SU-DHL-6 (cell line): ENCODE results near the gene SRPRB.

Experiments
- H2AFZ ChIP-seq: fragments of 200-600 bp; sonication (generic); 2 replicates; pipeline ENCODE4 v1.6.1; 2014; ENCODE audit warnings: low read depth, mild to moderate bottlenecking, moderate library complexity, mixed read lengths, antibody characterized with exemption, low read length; ENCODE audit not compliant: severe bottlenecking
- H3F3A ChIP-seq: fragments of 200-600 bp; shearing (Covaris generic); 2 replicates; pipeline ENCODE4 v1.6.0; 2016; ENCODE audit warnings: antibody characterized with exemption, mild to moderate bottlenecking; ENCODE audit not compliant: insufficient read depth
- H3K27ac ChIP-seq: fragments of 200-600 bp; sonication (generic); 2 replicates; pipeline ENCODE4 v1.5.1; 2016; ENCODE audit warnings: low read depth, mild to moderate bottlenecking, low read length, moderate library complexity, mixed read lengths
- H3K27me3 ChIP-seq: fragments of 200-600 bp; sonication (generic), shearing (Covaris generic); 2 replicates; pipeline ENCODE4 v1.6.0; 2014; ENCODE audit warnings: mild to moderate bottlenecking, low read length
- H3K36me3 ChIP-seq: fragments of 200-600 bp; sonication (generic); 2 replicates; pipeline ENCODE4 v1.6.1; 2014; ENCODE audit warnings: mild to moderate bottlenecking, low read length, mixed read lengths
- H3K4me2 ChIP-seq: fragments of 300-600, 200-600 bp; shearing (Covaris generic), sonication (generic); 2 replicates; pipeline ENCODE4 v1.6.0; 2014; ENCODE audit warnings: low read length, low read depth, mild to moderate bottlenecking; ENCODE audit not compliant: poor library complexity, severe bottlenecking
- H3K4me3 ChIP-seq: fragments of 200-600 bp; sonication (generic); 2 replicates; pipeline ENCODE4 v1.5.1; 2014; ENCODE audit warnings: antibody characterized with exemption, low read length, mild to moderate bottlenecking, mixed read lengths; ENCODE audit not compliant: insufficient read depth, poor library complexity, severe bottlenecking
- H3K79me2 ChIP-seq: fragments of 200-600 bp; sonication (generic); 2 replicates; pipeline ENCODE4 v1.6.1; 2014; ENCODE audit warnings: mild to moderate bottlenecking, low read length, moderate library complexity; ENCODE audit not compliant: insufficient read depth
- H3K9ac ChIP-seq: fragments of 200-600 bp; sonication (generic); 2 replicates; pipeline ENCODE4 v1.7.0; 2014; ENCODE audit warnings: mild to moderate bottlenecking, low read length
- H3K9me2 ChIP-seq: fragments of 200-600 bp; sonication (generic); replicated peaks from 2 replicates; pipeline ENCODE4 v1.6.1; 2014; ENCODE audit warnings: low read length; ENCODE audit not compliant: insufficient read depth
- H3K9me3 ChIP-seq: fragments of 200-600 bp; sonication (generic); 2 replicates; pipeline ENCODE4 v1.6.1; 2014; ENCODE audit warnings: low read length, mixed read lengths; ENCODE audit not compliant: insufficient read depth
- H4K20me1 ChIP-seq: fragments of 200-600 bp; sonication (generic); 2 replicates; pipeline ENCODE4 v1.6.1; 2014; ENCODE audit warnings: low read depth, mild to moderate bottlenecking, antibody characterized with exemption, low read length, moderate library complexity, mixed read lengths
- CTCF ChIP-seq: fragments of 200-600 bp; sonication (generic); IDR thresholded peaks from one replicate; pipeline ENCODE4 v1.5.1; 2017; ENCODE audit warnings: antibody characterized with exemption, mild to moderate bottlenecking, low read length, moderate library complexity; ENCODE audit not compliant: insufficient read depth, poor library complexity, severe bottlenecking
- EZH2phosphoT487 ChIP-seq: fragments of 200-600 bp; sonication (generic), shearing (Covaris generic); conservative IDR thresholded peaks from 2 replicates; pipeline ENCODE4 v1.6.1; 2018; ENCODE audit warnings: mild to moderate bottlenecking, antibody characterized with exemption, low read length, moderate library complexity, mixed read lengths

The SRPRB gene

GRCh38 chr3:133868186-133868585 lies 62.6 kb downstream of the SRPRB start:
- Histone ChIP-seq H3K4me2 (no peak overlapping the region), H3K27me3 (no peaks in the 10 kb centered on the region), H3K36me3 (no peaks in the 10 kb centered on the region), H2AFZ (no peak overlapping the region), H3F3A (no peaks in the 10 kb centered on the region), H3K9me2 (no peaks in the 10 kb centered on the region), H3K9me3 (no peaks in the 10 kb centered on the region), H3K79me2 (no peaks in the 10 kb centered on the region), H3K4me3 (no peak overlapping the region), H4K20me1 (no peaks in the 10 kb centered on the region), H3K9ac (no peak overlapping the region), H3K27ac (no peak overlapping the region)
- no peak for TF ChIP-seq CTCF
- no peak for TF ChIP-seq EZH2phosphoT487

- Histone ChIP-seq H3K4me3 (no peak overlapping the region), H2AFZ (no peak overlapping the region), H3K4me2 (no peak overlapping the region), H3K27me3 (no peaks in the 10 kb centered on the region), H3F3A (no peaks in the 10 kb centered on the region), H3K79me2 (no peaks in the 10 kb centered on the region), H3K36me3 (no peaks in the 10 kb centered on the region), H4K20me1 (no peaks in the 10 kb centered on the region), H3K9me2 (no peaks in the 10 kb centered on the region), H3K9ac (no peak overlapping the region), H3K27ac (no peak overlapping the region), H3K9me3 (no peaks in the 10 kb centered on the region)
- TF ChIP-seq CTCF = no peak
- TF ChIP-seq EZH2phosphoT487 = no peak
These were observed 63.3 kb downstream of the SRPRB start for GRCh38 chr3:133868758-133869475.

GRCh38 chr3:133869586-133869985 lies 64.0 kb downstream of the SRPRB start:
- H3K4me3 ChIP-seq = no peak overlapping the region
- H3K9me3 ChIP-seq = no peaks in the 10 kb centered on the region

More at GRCh38 chr3:133869586-133869985, 64.0 kb downstream of the SRPRB start:
- Histone ChIP-seq H3F3A (no peaks in the 10 kb centered on the region), H3K27ac (no peak overlapping the region), H3K4me2 (no peak overlapping the region), H3K9ac (no peak overlapping the region), H3K27me3 (no peaks in the 10 kb centered on the region), H4K20me1 (no peaks in the 10 kb centered on the region), H3K79me2 (no peaks in the 10 kb centered on the region), H3K36me3 (no peaks in the 10 kb centered on the region), H3K9me2 (no peaks in the 10 kb centered on the region), H2AFZ (no peak overlapping the region)
- TF ChIP-seq CTCF (no peak), EZH2phosphoT487 (no peak)
